H1 (cell line): ENCODE data around the gene SEL1L. TPM values are rescaled to one million over a fixed set of nuclear protein-coding genes. Genes with fewer than 3 reads are reported as not detected.

Experiments used
- ASH2L ChIP-seq: fragments of 200-600, 300-600 bp; sonication (generic); IDR thresholded peaks from one replicate; pipeline ENCODE4 v1.7.1; 2017; ENCODE audit warnings: low read length
- BACH1 ChIP-seq: IDR thresholded peaks from 2 replicates; pipeline ENCODE4 v1.6.1; 2012; ENCODE audit warnings: low read length, improper control_type of control experiment
- BRCA1 ChIP-seq: IDR thresholded peaks from 2 replicates; pipeline ENCODE4 v1.6.1; 2012; ENCODE audit warnings: low read depth, low read length, improper control_type of control experiment
- CEBPB ChIP-seq: IDR thresholded peaks from 2 replicates; pipeline ENCODE4 v1.6.1; 2012; ENCODE audit warnings: low read depth, low read length
- CHD7 ChIP-seq: fragments of 300-600 bp; sonication (generic); IDR thresholded peaks from 2 replicates; pipeline ENCODE4 v1.7.1; 2012; ENCODE audit warnings: low read length, moderate library complexity, mild to moderate bottlenecking, inconsistent platforms; ENCODE audit not compliant: insufficient replicate concordance
- FOSL1 ChIP-seq: IDR thresholded peaks from 2 replicates; pipeline ENCODE4 v1.6.1; 2011; ENCODE audit warnings: mild to moderate bottlenecking, low read depth, low read length, moderate library complexity; ENCODE audit not compliant: insufficient read depth
- GABPA ChIP-seq: IDR thresholded peaks from 2 replicates; pipeline ENCODE4 v1.6.1; 2011; ENCODE audit warnings: mild to moderate bottlenecking, low read length, moderate library complexity, borderline replicate concordance; ENCODE audit not compliant: insufficient read depth
- KDM1A ChIP-seq: fragments of 200-600, 300-600 bp; sonication (generic); IDR thresholded peaks from 2 replicates; pipeline ENCODE4 v1.7.1; 2016; ENCODE audit warnings: mild to moderate bottlenecking, low read length, borderline replicate concordance
- RFX5 ChIP-seq: IDR thresholded peaks from 2 replicates; pipeline ENCODE4 v1.6.1; 2011; ENCODE audit warnings: low read depth, low read length, improper control_type of control experiment, borderline replicate concordance
- SP2 ChIP-seq: IDR thresholded peaks from 2 replicates; pipeline ENCODE4 v1.6.1; 2012; ENCODE audit warnings: mild to moderate bottlenecking, low read length, inconsistent platforms
- SUZ12 ChIP-seq: fragments of 200-600 bp; sonication (generic); IDR thresholded peaks from 2 replicates; pipeline ENCODE4 v1.6.1; 2012; ENCODE audit warnings: mild to moderate bottlenecking, inconsistent platforms, low read length, moderate library complexity, mixed read lengths
- TAF7 ChIP-seq: optimal IDR thresholded peaks from 2 replicates; pipeline ENCODE3; 2011; ENCODE audit warnings: low read depth, mild to moderate bottlenecking, inconsistent platforms, low read length, moderate library complexity, borderline replicate concordance
- TCF12 ChIP-seq: IDR thresholded peaks from 2 replicates; pipeline ENCODE4 v1.6.1; 2011; ENCODE audit warnings: low read depth, mild to moderate bottlenecking, low read length
- polyA plus RNA-seq, 7 experiments: library from polyadenylated mRNA; depleted of rRNA in 3 of 7; stranded (reverse) in 5 of 7; unstranded in 2 of 7; fragments of >200 nt in 5 of 7; fragments of 200-250 nt in 2 of 7; gene quantifications; 1 replicate in 5 of 7; 2 replicates in 1 of 7; 4 replicates in 1 of 7; pipeline versions ENCODE4 v1.2.1 to v1.2.3, GENCODE V29; 2011 to 2013; ENCODE audit warnings: missing spikeins in 2 of 7, mixed read lengths in 2 of 7
- total RNA-seq: library from RNA; stranded (reverse); fragmentation: NEBNext Ultra II Directional; extraction: Animal tissue kit (Norgen Biotek cat#: 25700); gene quantifications from 2 replicates; pipeline ENCODE4 v1.2.1, GENCODE V29; 2021

SEL1L gene
- total and polyA plus RNA-seq, 2 of the 8 experiments (the other 6 are each of a cell fraction or from before 2014, with no cell fraction given), result 4.3 to 34.9 TPM

- TF ChIP-seq CHD7 (no peak), TAF7 (no peak), CEBPB (no peak), RFX5 (no peak), ASH2L (no peak), BRCA1 (no peak), SUZ12 (no peak), SP2 (no peak), GABPA (no peak), BACH1 (no peak), KDM1A (no peak), TCF12 (no peak), FOSL1 (no peak)
Observed at GRCh38 chr14:81485781-81486180, 47.9 kb downstream of the SEL1L start (continued).
